A673 (cell line): ENCODE measurements around the gene KDM8. TPM values are rescaled to one million over a fixed set of nuclear protein-coding genes. Genes with fewer than 3 reads are reported as not detected.

Experiments
- BruUV-seq: library from RNA; stranded (reverse); fragments of 400-500 nt; replicated peaks from 2 replicates; lab custom pipeline; 2021; lab: Mats Ljungman, UMichigan
- CTCF ChIA-PET: fragments of 300-600 bp; sonication (Branson Sonifier 250); formaldehyde crosslinking; loops from one replicate; lab custom pipeline; 2022; ENCODE audit warnings: antibody characterized with exemption; lab: Charles Lee
- POLR2A ChIA-PET: fragments of 300-600 bp; sonication (Branson Sonifier 250); formaldehyde crosslinking; loops from one replicate; lab custom pipeline; 2022; ENCODE audit warnings: antibody characterized with exemption; ENCODE audit not compliant: low non-redundant PET; lab: Charles Lee
- DNase-seq: peaks from one replicate; pipeline ENCODE4 v3.0.0-alpha.2; 2015; ENCODE audit warnings: low spot score
- H3K27ac ChIP-seq: fragments of 200-600 bp; sonication (generic); 2 replicates; pipeline ENCODE4 v1.5.1; 2016; ENCODE audit warnings: mixed run types, low read depth, mild to moderate bottlenecking, mixed read lengths, antibody characterized with exemption, low read length; ENCODE audit not compliant: poor library complexity, severe bottlenecking
- H3K27me3 ChIP-seq: fragments of 200-600 bp; sonication (generic); replicated peaks from 2 replicates; pipeline ENCODE4 v1.6.1; 2017; ENCODE audit warnings: mixed run types, low read depth, mild to moderate bottlenecking, mixed read lengths, antibody characterized with exemption, low read length; ENCODE audit not compliant: insufficient read depth, poor library complexity
- H3K36me3 ChIP-seq: fragments of 200-600 bp; sonication (generic); 2 replicates; pipeline ENCODE4 v1.6.1; 2016; ENCODE audit warnings: mixed run types, mild to moderate bottlenecking, mixed read lengths, antibody characterized with exemption, low read length; ENCODE audit not compliant: insufficient read depth, poor library complexity, severe bottlenecking
- H3K4me1 ChIP-seq: fragments of 200-600 bp; sonication (generic); 2 replicates; pipeline ENCODE4 v1.6.1; 2017; ENCODE audit warnings: mixed run types, mild to moderate bottlenecking, mixed read lengths, antibody characterized with exemption, low read length; ENCODE audit not compliant: insufficient read depth, poor library complexity, severe bottlenecking
- H3K4me3 ChIP-seq: fragments of 200-600 bp; sonication (generic); 2 replicates; pipeline ENCODE4 v1.5.1; 2016; ENCODE audit warnings: low read depth, mixed run types, mild to moderate bottlenecking, mixed read lengths, low read length; ENCODE audit not compliant: poor library complexity, severe bottlenecking
- H3K9me3 ChIP-seq: fragments of 200-600 bp; sonication (generic); 2 replicates; pipeline ENCODE4 v1.6.1; 2016; ENCODE audit warnings: mixed run types, low read depth, mild to moderate bottlenecking, mixed read lengths, antibody characterized with exemption, low read length; ENCODE audit not compliant: poor library complexity, severe bottlenecking
- EZH2 ChIP-seq: fragments of 200-600 bp; sonication (generic); IDR thresholded peaks from 2 replicates; pipeline ENCODE4 v1.6.1; 2017; ENCODE audit warnings: borderline replicate concordance, low read depth, mild to moderate bottlenecking, mixed read lengths, antibody characterized with exemption, low read length; ENCODE audit not compliant: poor library complexity, severe bottlenecking
- intact Hi-C: fragments of 100-400 bp; cut with micrococcal nuclease; formaldehyde crosslinking; loops from one replicate; pipeline ENCODE4 v1.10.0; 2022; ENCODE audit not compliant: unreplicated experiment
- total RNA-seq: library from RNA; stranded (reverse); gene quantifications from 2 replicates; pipeline ENCODE4 v1.2.3, GENCODE V29; 2021
- TF ChIP-seq, protein P1 (sequence below): fragments of 300-800, 200-600 bp; sonication (generic); conservative IDR thresholded peaks from 2 replicates; pipeline ENCODE4 v1.5.1; 2017; ENCODE audit warnings: low read depth, mild to moderate bottlenecking, antibody characterized with exemption, low read length, moderate library complexity, mixed read lengths

The KDM8 gene
- total RNA-seq, 1 experiment from 2014 or later: 8.8 TPM

DNA sequence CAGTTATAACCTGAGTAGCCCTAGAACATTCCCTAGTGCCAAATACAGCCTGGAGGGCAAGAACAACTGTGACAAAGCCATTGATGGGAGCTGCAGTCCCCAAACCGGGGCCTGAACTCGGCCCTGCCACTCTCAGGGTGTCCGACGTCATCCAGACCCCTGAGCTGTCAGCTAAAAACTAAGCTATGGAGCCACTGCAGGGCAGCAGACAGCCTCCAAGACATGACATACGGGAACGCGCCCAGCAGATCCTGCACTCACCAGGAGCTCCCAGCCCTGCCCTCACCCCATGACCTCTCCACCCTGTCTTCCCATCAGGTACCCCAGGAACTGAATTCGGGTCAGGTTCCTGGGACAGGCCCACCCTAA lies 28.4 kb downstream of the KDM8 start:
- CTCF ChIA-PET: interaction anchor here (0.5 kb wide), 1 partner anchor 636 kb away, joined by 4 read pairs; no protein-coding TSS in a partner anchor
- no peak for TF ChIP-seq EZH2
- TF ChIP-seq, protein P1, sequence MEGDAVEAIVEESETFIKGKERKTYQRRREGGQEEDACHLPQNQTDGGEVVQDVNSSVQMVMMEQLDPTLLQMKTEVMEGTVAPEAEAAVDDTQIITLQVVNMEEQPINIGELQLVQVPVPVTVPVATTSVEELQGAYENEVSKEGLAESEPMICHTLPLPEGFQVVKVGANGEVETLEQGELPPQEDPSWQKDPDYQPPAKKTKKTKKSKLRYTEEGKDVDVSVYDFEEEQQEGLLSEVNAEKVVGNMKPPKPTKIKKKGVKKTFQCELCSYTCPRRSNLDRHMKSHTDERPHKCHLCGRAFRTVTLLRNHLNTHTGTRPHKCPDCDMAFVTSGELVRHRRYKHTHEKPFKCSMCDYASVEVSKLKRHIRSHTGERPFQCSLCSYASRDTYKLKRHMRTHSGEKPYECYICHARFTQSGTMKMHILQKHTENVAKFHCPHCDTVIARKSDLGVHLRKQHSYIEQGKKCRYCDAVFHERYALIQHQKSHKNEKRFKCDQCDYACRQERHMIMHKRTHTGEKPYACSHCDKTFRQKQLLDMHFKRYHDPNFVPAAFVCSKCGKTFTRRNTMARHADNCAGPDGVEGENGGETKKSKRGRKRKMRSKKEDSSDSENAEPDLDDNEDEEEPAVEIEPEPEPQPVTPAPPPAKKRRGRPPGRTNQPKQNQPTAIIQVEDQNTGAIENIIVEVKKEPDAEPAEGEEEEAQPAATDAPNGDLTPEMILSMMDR: no peak
- POLR2A ChIA-PET: no interaction called here
- no peak overlapping the region for H3K27ac ChIP-seq
- H3K4me3 ChIP-seq: no peak overlapping the region
- BruUV-seq: no TSS peak
- no peaks in the 10 kb centered on the region for H3K36me3 ChIP-seq
- no peaks in the 10 kb centered on the region for H3K27me3 ChIP-seq
- no peak for DNase-seq
- peaks cover 15% of the 10 kb centered on the region for H3K4me1 ChIP-seq
- intact Hi-C loops: no loop called here
- no peaks in the 10 kb centered on the region for H3K9me3 ChIP-seq

DNA sequence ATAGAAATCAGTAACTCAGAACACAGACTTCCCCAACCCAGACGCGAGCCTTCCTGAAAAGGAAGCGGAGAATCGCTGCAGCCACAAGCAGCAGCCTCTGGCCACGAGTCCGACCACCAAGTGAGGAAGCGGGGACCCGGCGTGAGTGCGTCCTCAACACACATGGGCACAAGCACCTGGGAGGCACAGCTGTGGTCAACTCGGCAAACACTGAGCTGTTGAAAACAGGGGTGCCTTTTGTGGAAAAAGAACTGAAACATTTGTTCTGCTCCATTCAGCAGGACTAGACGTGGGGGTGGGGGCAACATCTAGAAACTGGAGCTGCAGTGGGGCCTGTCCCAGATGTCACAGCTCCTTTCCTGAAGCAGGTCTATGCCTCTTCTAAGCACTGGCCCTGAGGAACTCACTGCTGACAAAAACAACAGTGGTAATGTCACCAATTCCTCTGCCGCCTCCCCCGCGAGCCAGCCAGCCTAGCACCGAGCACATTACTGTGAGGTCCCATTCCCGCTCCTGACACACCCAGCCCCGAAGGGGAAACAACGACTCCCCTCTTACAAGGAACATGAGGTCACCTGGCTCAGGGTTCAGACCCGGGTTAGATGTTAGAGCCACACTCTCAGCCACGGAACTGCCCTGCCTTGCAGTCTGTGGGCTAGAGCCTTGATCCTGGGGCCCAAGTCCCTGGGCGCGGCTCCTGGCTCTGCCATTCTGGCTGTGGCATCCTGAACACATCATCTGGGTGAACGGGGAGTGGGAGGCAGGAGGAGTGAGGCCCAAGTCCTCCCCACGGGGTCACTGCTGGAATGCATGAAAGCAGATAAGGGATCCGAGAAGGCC lies 29.0 kb downstream of the KDM8 start:
- no peak for DNase-seq
- Histone ChIP-seq H3K27me3 (no peaks in the 10 kb centered on the region), H3K36me3 (no peaks in the 10 kb centered on the region), H3K4me1 (peaks cover 21% of the 10 kb centered on the region), H3K27ac (no peak overlapping the region), H3K9me3 (no peaks in the 10 kb centered on the region), H3K4me3 (no peak overlapping the region)
- intact Hi-C loops: no loop called here
- POLR2A ChIA-PET: no interaction called here
- CTCF ChIA-PET: interaction anchor here (0.5 kb wide), 1 partner anchor 636 kb away, joined by 4 read pairs; no protein-coding TSS in a partner anchor
- BruUV-seq: no TSS peak
- no peak for TF ChIP-seq EZH2
- TF ChIP-seq, protein P1: no peak

DNA sequence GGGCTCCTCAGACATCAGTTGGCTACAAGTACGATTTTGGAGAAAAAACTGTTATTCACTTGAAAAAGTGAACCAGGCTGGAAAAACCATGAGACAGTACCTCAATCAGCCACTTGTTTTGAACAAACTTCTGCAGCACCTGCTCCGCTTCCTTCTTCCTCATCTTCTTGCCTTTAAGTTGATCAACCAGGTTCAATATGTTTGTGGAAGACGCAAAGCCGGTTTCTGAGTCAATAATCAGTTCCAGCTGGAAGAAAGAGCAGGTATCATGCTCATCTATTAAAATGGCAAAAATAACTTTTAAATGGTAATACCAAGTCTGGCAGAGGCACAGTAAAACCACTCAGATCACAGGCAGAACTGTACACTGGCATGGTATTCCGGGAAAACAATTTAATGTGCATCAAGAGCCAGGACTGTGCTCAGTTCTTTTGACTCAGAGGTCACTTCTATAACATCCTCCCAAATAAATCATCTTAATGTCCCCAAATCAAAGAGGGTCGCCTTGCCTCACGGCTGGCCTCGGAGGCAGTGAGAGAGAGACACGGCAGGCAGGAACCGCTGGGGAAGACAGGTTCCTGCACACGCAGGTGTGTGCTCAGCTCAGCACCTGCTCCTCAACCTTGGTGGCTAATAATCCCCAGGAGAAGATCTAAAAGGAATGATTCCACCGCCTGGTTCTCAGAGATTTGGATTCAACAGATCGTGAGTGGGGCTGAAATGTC lies 29.7 kb downstream of the KDM8 start:
- Histone ChIP-seq H3K27me3 (no peaks in the 10 kb centered on the region), H3K4me1 (peaks cover 21% of the 10 kb centered on the region), H3K36me3 (no peaks in the 10 kb centered on the region), H3K9me3 (no peaks in the 10 kb centered on the region), H3K27ac (no peak overlapping the region), H3K4me3 (no peak overlapping the region)
- ChIA-PET CTCF (no interaction called here), POLR2A (no interaction called here)
- intact Hi-C loops: no loop called here
- no TSS peak for BruUV-seq
- no peak for DNase-seq
- TF ChIP-seq, protein P1: no peak
- no peak for TF ChIP-seq EZH2
